SIG-M5 (cell line): ENCODE measurements around the gene PTHLH.

Source experiments
- DNase-seq: peaks from one replicate; lab custom pipeline; 2025; lab: John Stamatoyannopoulos, UW

PTHLH gene

DNA sequence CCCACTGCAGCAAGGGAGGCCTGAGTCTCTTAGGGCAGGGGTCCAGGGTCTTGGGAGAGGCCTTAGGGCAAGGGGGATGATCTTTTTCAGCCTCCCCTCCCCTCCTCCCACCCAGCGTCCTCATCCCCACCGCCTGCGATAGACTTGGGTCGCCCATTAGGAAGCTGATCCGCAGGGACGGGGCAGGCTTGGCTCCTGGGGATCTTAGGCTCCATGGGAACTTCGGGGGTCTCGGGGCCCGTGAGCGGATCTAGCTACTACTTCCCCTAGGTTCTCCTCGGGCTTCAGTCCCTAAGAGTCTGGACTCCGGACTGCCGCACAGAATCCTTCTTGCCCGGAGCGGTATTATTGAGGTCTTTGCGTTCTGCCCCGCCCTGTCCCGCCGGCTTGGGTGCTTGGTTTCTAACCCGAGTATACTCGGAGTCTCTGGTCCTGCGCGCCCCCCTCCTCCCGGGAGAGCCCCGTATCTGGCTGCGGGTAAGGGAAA, 2.2 kb upstream of the PTHLH start:
- no peak for DNase-seq

DNA sequence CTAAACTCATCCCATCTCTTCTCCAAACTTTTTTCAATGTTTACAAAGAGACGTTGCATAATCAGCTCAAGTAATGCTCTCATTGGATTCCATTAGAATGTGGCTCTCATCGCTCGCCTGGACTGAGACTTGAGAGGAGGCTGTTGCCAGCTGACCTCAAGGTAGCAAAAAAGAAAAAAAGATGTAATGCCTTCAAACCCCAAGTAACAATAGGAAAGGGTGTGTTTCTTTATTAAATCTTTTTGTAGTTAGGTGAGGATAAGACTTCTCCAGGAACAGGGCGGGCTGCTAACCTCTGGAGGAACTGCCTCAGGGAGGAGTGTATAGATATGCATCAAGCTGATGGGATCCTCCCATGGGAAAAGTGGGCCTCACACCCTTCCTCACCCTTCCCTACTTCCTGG, 956 bp upstream of the PTHLH start:
- DNase-seq, result no peak

GRCh38 chr12:27971606-27972005, 927 bp downstream of the PTHLH start:
- no peak for DNase-seq

- no peak for DNase-seq
These were observed 1.4 kb downstream of the PTHLH start for GRCh38 chr12:27971121-27971489.

- DNase-seq, result no peak
These were observed 2.0 kb downstream of the PTHLH start for GRCh38 chr12:27970401-27971120.

GRCh38 chr12:27969624-27970400, 2.7 kb downstream of the PTHLH start:
- DNase-seq, result no peak

DNA sequence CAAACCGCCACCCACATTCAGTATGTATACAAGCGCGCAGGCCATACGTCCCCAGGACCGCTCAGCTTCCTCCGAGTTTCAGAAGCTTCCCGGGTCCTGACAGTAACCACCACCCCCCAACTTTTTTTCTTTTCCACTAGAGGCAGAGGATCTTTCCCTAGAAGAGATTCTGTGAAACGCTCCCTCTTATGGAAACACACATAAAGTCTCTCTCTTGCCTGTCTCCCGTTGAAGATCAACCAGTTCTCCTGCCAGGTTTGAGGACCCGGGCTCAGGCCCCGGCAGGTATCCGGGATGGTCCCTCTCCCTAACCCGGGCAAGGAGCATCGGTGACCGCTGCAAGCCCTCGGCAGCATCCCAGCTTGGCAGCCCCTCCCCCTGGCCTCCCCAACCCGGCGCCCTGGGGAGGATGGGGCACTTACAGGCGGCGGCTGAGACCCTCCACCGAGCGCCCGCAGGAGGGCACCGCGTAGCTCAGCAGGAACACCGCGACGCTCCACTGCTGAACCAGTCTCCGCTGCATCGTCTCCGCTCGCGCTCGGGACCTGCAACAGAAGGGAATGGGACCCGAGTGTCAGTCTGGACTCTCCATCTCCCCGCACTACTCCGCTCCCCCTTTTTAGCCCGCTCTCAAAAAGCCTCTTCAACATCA, 3.4 kb downstream of the PTHLH start:
- no peak for DNase-seq

GRCh38 chr12:27967551-27968054, 4.9 kb downstream of the PTHLH start:
- no peak for DNase-seq

- no peak for DNase-seq
These were observed 5.7 kb downstream of the PTHLH start for GRCh38 chr12:27966870-27967269.

GRCh38 chr12:27965966-27966365, 6.6 kb downstream of the PTHLH start:
- DNase-seq, result no peak

- no peak for DNase-seq
These were observed 7.1 kb downstream of the PTHLH start for GRCh38 chr12:27965411-27965810.

DNA sequence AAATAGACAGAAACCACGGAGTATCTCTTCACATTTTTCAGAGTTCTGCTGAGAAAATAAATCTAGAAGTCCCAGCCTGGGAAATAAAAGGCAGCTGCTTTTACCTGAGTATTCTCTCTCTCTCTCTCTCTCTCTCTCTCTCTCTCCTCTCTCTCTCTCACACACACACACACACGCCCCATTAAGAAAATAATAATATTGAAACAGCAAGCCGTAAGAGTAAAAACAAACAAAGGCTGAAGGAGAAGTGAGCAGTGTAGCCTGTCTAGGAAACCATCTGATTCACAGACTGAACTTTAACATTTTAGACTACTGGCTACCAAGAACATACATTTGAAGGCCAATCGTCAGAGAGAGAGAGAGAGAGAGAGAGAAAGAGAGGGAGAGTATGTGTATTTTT, 8.4 kb downstream of the PTHLH start:
- DNase-seq, result no peak

DNA sequence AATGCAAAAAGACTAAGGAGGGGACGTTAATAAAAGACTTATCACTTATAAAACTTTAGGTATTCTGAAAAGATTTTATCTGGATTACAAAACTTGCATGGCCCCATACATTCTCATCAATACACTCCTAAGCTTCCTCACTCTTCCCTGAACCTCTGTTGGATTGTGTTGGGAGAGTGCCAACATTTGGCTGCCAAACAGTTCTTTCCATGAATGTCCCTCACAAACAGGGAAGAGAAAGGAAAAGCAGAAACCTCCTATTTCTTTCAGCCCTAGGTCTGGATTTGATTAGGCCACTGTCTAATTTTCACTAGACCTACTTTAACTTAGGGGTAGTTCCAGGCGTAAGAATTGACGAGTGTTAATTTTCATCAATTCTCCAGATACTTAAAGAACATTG, 11.7 kb downstream of the PTHLH start:
- DNase-seq, result no peak

GRCh38 chr12:27958675-27959074, 13.9 kb downstream of the PTHLH start:
- DNase-seq, result no peak

GRCh38 chr12:27957366-27957765, 15.2 kb downstream of the PTHLH start:
- DNase-seq, result no peak

DNA sequence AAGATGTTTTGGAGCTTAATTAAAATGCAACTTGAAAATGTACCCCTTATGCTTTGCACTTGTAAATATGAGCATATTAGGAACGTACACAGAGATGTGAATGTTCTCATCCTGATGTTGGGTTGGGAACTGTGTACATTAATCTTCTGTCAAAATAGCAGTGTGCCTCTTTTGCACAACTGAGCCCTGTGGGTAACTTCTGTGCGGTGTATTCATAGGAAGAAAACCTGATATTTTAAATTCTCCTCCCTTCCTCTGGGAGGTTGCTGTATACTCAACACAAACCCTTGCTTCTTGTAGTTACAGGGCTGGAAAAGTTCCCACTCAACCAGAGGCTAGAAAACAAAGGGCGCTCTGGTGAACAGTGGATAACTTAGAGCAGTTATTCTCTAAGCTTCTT, 18.7 kb downstream of the PTHLH start:
- DNase-seq, result no peak

GRCh38 chr12:27953348-27953747, 19.2 kb downstream of the PTHLH start:
- no peak for DNase-seq

- DNase-seq, result no peak
These were observed 20.0 kb downstream of the PTHLH start for GRCh38 chr12:27952510-27952909.

DNA sequence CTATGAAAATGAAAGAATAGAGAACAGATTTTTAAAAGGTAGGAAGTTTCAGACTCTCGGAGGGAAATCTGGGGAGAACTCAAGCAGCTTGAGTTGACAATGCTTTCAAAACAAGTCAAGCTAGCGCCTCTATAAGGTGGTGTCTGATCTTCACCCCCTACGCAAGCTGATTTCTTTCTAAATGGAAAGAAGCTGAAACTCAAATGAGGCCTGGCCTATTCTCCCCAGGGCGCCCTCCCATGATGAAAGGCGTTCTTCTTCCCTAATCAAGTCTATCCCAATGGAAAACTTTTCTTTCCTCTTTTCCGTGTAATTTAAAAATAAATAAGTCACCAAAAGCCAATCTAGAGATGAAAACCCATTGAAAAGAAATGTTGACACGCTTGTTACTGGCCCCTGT, 20.6 kb downstream of the PTHLH start:
- no peak for DNase-seq

DNA sequence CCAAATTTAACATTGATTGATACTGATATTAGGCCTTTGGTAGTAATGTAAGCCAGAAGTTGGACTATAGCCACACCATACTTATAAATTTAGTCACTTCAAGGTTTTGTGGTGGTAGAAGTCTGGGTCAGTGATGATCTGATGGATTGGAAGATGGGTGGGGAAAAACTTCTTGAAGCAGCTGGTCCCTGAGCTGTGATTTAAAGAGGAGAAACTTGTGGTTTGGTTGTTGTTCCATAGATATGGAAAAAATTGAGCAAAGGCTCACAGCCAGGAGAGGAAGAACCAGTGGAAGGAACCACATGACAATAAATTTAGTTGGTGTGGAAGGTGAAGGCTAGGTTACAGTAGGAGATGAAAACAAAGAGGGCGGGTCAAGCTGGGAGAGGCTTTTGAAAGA, 26.1 kb downstream of the PTHLH start:
- no peak for DNase-seq

DNA sequence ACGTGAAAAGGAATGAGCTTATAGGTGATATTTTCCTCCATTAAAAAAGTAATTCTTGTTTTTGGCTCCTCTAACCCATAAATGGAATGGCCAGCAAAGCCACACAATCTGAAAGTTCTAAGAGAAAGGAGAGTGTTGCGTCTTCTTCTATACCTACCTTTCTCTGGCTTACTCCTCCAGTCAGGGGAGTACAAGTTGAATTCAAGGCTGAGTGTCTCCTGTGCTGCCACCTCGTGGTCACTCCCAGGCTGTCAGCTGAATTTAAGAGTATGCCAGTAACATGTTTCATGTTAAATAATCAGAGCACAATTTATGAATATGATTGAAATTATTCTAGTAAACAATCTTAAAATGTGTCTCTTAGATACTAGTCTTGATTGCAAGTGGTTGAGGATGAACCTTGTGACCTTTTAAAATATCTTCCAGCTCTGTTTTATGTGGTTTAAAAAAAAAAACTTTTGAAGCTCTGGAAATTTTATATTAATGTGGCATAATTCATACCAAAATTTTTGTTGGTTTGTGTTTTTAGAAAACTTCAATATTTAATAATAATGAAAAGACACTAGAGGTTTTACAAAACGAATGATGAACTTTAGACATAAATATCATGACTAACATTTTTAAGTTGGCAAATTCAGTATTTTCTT, 31.7 kb downstream of the PTHLH start:
- DNase-seq, result no peak

- DNase-seq, result no peak
These were observed 32.3 kb downstream of the PTHLH start for GRCh38 chr12:27940245-27940644.
